ENCODE data around the gene HEATR1. TPM values are rescaled to one million over a fixed set of nuclear protein-coding genes. Genes with fewer than 3 reads are reported as not detected.

The HEATR1 gene
- total and polyA plus RNA-seq, 2 donors = 7.1 to 17.7 TPM

Other genes starting within 250 kb of the HEATR1 start
- 4.2 TPM for gene EDARADD, start 210.2 kb downstream of the HEATR1 start, total RNA-seq
- 3.3 TPM for gene EDARADD, start 210.2 kb downstream of the HEATR1 start, polyA plus RNA-seq
- 41.6 TPM for gene LGALS8, start 80.5 kb downstream of the HEATR1 start, total RNA-seq
- gene LGALS8, start 80.5 kb downstream of the HEATR1 start, polyA plus RNA-seq = 32.1 TPM
- 0.38 TPM for gene ACTN2, start 82.0 kb upstream of the HEATR1 start, total RNA-seq
- 1.3 TPM for gene ACTN2, start 82.0 kb upstream of the HEATR1 start, polyA plus RNA-seq
- gene MTR, start 190.8 kb upstream of the HEATR1 start, total RNA-seq = 25.0 TPM
- gene MTR, start 190.8 kb upstream of the HEATR1 start, polyA plus RNA-seq = 12.5 TPM